Measurements from ENCODE around the gene APOL1.
"Not testable (repeated sequence)": the region's sequence is repeated elsewhere in the genome, so short reads cannot be mapped to it uniquely, and the experiment has no call there.

The APOL1 gene, protein sequence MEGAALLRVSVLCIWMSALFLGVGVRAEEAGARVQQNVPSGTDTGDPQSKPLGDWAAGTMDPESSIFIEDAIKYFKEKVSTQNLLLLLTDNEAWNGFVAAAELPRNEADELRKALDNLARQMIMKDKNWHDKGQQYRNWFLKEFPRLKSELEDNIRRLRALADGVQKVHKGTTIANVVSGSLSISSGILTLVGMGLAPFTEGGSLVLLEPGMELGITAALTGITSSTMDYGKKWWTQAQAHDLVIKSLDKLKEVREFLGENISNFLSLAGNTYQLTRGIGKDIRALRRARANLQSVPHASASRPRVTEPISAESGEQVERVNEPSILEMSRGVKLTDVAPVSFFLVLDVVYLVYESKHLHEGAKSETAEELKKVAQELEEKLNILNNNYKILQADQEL

DNA sequence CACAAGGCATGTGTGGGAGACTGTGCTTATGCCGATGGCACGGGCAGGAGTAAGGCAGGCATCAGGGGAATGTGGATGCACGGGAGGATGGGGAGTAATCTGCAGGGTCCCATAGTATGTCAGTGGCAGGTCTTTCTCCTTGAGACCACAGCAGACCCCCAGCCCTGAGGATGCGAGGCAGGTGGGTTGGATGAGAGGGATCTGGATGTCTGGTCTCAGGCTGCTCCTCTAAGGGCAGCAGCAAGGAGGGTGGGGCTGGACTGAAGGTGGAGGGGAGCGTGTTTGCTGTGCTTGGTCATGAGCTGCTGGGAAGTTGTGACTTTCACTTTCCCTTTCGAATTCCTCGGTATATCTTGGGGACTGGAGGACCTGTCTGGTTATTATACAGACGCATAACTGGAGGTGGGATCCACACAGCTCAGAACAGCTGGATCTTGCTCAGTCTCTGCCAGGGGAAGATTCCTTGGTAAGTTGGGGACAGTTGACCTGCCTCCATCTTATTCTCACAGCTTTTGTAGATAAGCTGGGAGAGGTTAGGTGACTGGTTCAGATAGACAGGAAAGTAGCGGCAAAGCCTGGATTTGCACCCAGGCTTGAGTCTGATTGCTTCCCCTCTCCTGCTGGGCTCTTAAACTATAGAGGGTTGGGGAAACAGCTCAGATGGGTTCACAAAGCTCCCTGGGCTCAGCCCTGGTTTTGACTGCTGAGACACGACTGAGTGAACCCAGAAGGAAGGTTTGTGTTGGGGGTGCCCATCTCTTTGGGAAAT lies at the start of gene APOL1:
APOL1 (plus strand) TSS at position 380 of the 769 bp plus-strand sequence. CDS start 1,823 bp downstream, outside the sequence.
- no peak for DNase-seq

DNA sequence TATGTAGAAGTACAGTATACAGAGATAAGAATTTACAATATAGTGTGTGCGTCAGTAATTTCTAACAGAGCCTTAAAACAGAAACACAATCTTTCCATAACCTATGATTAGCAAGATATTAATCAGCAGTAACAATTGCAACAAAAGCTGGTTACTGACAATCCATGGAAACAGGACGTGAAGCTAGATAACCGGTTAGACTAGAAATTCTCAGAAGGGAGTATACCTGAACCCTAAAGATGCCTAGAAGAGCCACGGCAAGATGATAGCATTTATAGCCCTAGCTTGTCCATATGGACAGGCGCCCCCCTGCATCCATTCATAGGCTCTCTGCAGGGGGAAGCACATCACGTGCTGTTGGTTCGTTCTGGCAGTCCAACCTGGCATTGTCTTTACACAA lies 49.5 kb upstream of the APOL1 start:
- not testable (repeated sequence) for DNase-seq

DNA sequence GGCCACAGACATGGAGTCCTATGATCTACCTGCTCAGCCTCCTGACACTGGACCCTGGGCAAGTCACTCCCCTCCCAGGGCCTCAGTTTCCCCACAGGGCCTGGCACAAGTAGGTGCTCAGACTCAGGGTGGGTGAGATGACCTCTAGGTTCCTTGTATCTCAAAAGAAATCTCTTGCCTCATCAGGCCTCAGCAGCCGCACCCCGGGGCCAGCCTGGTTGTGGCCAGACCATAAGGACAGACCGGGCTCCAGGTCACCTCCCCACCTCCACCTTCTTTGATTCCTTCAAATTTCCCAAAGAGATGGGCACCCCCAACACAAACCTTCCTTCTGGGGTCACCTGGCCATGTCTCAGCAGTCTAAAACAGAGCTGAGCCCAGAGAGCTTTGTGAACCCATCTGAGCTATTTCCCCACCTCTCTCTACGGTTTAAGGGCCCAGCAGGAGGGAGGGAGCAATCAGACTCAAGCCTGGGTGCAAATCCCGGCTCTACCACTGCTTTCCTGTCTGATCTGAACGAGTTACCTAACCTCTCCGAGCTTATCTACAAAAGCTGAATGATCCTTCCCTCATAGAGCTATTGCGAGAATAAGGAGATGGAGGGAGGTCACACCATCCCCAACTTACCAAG lies 48.8 kb upstream of the APOL1 start:
- DNase-seq = no peak

DNA sequence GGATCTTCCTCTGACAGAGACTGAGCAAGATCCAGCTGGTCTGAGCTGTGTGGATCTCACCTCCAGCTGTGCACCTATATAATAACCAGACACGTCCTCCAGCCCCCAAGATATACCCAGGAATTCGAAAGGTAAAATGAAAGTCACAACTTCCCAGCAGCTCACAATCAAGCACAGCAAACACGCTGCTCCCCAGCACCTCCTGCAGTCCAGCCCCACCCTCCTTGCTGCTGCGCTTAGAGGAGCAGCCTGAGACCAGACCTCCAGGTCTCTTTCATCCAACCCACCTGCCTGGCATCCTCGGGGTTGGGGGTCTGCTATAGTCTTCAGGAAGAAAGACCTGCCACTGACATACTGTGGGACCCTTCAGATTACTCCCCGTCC lies 48.3 kb upstream of the APOL1 start:
- no peak for DNase-seq

DNA sequence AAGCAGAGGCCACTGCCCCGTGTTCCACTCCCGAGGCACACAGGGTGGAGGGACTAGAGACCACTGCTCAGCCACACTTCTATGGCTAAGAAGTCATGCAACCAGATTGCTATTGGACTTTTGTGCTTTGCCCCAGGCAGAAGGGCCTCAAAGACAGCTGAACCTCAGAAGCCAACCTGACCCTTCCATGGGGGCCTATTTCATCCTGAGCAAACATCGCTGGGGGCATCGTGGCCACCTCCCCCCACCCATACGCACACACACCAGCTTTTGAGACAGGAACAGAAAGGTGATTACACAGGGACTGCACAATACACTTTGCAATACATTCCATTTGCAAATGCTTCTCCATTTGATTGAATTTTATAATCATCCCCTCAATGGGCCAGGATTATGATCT lies 47.4 kb upstream of the APOL1 start:
- DNase-seq = not testable (repeated sequence)

DNA sequence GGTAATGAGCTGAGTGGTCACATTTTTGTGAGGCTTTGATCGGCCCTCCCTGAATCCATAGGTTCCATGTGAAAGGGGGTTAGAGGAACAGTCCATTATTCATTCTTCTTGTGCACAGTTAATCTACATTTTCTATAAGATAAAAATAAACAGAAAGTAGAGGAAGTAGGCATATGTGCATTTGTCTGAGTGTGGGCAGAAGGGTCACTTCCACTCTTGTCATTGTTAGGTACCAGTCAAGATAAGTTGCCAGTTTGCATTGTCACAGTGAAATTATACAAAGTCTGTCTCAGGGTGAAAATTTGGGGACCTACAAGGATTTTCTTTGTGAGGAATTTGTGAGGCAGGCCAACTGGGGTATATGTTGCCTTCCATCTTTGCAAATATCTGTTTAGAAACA lies 46.7 kb upstream of the APOL1 start:
- DNase-seq = no peak

DNA sequence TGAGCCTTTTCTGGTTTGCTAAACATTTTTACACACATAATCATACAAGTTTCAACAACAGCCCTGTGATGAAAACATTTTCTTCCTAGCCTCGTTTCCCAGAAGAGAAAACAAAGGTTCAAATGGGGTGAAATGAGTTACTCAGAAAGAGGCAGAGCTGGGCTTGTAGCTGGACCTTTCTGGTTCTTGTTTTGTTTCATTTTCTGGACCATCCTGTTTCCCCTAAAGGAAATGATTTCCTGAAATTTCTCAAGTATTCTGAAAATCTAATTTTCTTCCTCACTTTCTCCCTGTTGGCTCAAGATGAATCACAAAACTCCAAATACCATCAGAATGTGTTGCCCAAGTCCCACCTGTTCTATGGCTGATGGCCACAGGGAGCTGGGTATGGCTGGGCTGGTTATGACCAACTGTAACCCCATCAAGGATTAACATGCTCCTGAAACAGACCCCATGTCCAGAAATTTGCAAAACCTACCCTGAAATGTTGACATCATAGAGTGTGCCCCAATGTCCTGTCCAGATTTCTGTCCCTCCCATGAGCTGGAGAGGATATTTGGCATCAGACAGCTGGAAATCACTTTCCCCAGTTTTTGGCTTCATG lies 44.7 kb upstream of the APOL1 start:
- no peak for DNase-seq

DNA sequence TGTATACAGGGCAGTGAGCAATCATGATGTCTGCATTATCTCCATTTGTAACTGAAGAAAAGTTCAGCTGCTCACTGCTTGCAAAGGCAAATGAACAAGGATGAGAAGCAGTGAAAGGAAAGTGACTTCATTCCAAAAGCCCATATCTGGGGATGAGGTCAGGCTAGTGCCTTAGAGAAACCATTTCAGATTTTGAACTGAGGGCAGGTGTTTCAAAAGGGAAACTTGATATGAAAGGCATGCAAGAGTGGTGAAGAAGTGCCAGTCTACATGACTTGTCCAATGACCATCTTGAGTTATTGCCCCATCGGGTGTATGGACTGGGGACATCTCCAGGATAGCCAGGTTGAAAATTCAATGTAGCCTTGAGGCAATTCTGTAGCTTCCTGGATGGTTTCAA lies 44.0 kb upstream of the APOL1 start:
- no peak for DNase-seq

DNA sequence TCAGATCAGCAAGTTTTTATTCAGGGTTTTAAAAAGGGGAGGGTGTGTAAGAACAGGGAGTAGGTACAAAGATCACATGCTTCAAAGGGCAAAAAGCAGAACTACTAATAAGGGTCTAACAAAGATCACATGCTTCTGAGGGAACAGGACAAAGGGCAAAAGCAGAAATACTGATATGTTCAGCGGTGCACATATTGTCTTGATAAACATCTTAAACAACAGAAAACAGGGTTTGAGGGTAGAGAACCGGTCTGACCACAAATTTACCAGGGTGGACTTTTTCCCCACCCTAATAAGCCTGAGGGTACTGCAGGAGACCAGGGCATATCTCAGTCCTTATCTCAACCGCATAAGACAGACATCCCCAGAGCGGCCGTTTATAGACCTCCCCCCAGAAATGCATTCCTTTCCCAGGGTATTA lies 43.4 kb upstream of the APOL1 start:
- not testable (repeated sequence) for DNase-seq

DNA sequence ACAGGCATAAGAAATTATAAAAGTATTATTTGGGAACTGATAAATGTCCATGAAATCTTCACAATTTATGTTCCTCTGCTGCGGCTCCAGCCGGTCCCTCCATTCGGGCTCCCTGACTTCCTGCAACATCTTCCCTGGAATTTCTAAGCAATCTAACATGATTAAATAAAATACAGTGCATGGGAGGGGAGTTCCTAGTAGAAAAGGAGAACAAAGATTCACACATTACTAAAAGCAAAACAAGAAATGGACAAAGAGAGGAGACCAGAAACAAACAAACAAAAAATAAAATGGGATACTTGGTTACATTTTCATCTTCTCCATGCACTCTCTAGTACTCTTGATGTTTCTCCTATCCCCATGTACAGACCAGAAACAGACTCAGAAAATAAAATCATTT lies 42.7 kb upstream of the APOL1 start:
- DNase-seq = no peak

DNA sequence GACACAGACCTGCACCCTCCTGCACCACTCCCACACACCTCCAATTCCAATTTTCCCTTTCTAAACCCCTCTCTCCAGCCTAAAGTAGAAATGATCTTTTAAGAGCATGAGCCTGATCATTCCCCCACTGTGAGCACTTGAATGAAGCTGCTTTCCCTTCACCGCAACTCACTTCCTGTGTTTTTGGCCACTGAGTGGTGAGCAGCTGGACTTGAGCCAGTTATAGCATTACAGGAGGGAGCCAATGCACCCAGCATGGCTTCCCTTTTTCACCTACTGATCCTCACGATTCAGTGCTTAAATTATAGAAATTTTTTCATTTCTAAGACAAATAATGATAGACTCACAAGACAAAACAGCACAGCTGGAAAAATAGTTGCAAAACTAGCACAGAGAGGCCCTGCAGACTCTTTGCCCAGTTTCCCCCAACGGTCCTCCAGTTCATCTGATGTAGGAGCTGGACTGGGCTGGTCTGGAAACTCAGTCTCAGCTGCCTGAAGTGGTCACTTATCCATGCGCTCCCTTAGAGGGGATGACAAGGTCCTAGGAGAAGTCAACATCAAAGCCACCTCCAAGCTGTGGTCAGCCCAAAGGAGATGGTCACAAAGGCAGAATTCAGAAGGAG lies 41.6 kb upstream of the APOL1 start:
- no peak for DNase-seq

DNA sequence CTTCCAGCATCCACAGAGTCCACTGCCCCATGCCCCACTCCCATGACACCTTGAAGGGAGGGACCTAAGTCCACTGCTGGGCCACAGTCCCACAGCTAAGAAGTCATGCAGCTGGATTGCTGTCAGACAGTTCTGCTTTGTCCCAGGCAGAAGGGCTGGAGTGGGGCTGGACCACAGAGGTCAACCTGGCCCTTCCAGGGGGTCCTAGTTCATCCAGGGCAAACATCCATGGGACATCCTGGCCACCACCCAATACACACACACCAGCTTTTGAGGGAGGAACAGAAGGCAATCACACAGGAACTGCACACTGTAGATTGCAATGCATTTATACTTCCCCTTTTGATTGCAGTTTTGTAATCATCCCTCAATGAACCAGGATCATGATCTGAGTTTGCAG lies 40.0 kb upstream of the APOL1 start:
- no peak for DNase-seq

DNA sequence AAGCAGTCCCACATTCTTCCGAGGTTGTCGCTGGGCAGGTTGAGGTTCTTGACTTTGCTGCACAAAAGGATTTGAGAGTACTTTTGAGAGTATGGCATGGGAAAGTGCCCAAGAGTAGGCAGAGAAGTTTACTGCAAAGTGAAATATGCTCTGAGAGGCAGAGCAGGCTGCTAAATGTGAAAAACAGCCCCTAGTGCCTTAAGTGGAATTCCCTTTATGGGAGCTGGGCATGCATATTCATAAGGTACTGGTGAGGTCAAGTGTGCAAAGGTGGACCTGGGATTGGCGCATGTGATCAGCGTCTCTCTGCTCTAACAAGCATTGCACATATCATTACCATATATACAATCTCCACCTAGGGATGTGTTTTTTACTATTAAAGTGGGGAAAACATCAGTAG lies 39.3 kb upstream of the APOL1 start:
- no peak for DNase-seq

DNA sequence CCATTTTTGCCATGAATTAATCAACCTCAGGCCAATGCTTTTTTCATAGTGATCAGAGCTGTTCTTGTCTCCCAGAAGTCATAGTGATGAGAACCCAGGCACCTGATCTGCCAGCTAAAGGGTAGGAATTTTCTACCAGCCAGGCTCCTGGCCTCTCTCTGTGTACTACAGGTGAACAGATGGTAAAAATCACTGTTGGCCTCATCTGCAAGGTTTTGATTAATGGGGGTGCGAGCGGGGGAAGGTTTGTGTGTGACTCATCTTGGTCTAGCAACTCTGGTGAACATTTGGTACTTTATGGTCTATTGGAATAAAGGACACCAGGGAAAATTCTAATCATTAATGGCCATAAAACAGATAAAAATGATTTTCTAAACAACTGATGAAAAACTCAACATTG lies 37.0 kb upstream of the APOL1 start:
- DNase-seq = no peak

DNA sequence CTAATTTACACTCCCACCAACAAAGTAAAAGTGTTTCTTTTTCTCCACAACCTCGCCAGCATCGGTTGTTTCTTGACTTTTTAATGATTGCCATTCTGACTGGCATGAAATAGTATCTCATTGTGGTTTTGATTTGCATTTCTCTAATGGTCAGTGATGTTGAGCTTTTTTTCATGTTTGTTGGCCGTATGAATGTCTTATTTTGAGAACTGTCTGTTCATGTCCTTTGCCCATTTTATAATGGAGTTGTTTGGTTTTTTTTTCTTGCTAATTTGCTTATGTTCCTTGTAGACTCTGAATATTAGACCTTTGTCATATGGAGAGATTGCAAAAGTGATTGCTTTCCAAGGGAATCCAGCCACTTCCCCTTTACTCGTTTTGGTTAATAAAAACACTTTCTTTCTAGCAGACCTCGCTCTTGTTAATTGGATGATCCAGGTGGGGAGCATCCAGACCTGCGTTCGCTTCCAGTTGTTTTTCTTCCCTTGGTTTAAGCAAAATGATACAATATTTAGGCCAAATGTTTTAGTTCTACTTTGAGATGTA lies 34.2 kb upstream of the APOL1 start:
- DNase-seq = no peak

DNA sequence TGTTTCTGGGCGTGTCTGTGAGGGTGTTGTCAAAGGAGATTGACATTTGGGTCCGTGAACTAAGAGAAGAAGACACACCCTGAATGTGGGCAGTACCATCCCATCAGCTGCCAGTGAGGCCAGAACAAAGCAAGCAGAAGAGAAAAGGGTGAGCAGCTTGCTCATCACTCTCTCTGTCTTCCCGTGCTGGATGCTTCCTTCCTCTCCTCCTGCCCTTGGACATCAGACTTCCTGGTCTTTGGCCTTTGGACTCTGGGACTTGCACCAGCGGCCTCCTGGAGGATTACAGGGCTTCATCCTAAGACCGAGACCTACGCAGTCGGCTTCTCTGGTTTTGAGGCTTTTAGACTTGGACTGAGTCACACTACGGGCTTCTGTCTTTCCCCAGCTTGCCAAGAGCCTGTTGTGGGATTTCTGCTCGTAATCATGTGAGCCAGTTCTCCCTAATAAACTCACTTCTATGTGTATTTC lies 32.4 kb upstream of the APOL1 start:
- DNase-seq = peak; percentile 68

DNA sequence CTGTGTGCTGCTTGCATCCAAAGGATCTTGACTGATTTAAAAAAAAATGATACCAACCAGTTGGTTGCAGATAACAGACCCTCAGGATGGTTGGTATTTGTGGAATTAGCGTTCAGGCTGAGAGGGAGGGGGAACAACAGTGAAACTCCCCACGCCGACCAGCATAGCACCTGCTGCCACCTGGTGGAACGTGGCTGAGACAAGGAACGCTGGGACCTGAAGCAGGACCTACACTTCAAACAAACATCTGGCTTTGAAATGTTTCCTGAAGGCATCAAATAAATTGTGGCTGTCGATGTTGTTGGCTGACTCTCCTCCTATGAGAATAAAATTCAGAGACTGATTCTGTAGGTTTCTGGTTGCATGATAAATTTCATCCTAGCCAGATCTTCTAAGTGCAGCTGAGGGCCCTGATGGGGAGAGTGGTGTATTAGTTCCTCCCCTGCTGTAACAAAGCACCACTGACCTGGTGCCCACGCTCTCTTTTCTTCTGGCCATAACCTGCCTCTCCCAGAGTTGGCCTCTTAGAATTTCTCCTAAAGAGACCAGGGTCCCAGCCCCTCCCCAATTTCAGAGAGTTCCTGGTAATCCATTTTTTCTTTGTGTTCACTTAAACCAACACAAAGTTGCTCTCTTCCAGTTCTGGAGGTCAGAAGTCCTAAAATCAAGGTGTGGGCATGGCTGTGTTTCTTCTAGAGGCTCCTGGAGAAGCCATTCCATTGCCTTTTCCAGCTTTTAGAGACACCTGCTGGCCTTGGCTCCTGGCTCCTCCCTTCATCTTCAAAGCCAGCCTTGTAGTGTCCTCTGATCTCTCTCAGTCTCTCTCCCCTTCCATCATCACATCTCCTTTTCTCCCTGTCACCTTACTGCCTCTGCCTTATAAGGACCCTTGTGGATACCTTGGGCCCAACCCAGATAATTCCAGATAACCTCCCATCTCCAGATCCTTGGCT lies 30.9 kb upstream of the APOL1 start:
- DNase-seq = peak; percentile 53

DNA sequence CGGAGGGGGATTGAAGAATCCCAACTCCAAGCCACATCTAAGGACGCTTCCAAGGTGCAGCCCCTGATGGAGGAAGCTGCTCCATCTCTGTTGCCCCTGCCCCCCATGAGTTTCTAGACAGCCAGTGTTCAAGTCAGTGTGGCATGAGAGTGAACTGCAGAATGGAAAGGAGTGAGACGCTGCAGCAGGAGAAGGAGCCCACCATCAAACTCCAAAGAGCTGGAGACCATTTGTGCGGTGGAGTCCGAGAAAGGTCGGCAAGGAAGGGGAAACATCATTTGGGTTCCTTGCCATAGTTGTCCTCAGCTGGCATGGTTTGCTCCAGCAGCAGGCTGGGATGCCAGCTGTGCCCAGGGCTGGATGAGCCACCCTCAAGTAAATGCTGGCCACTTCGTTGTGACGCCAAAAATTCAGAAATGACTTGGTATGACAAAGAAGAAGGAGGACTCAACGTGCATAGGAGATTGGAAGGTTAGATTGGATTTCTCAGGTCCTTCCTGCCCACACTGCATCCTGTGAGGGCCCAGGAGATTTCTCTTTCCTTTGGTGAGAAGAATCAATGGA lies 30.0 kb upstream of the APOL1 start:
- DNase-seq = no peak

DNA sequence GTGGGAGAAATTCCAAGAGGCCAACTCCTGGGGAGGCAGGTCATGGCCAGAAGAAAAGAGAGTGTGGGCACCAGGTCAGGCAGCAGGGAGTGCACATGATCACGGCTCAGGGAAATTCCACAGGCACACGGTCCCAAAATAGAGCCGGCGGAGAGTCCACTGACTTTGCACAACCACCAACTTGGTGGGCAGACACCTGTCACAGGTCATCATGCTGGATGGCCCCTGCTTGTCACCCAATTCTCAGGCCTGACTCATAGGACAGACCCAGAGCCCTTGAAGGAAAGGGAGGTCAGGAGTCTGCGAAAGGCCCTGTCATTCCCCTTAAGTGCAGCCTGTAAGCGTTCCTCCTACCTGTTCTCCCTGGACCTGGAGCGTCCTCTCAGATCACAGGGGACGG lies 29.4 kb upstream of the APOL1 start:
- DNase-seq = no peak

DNA sequence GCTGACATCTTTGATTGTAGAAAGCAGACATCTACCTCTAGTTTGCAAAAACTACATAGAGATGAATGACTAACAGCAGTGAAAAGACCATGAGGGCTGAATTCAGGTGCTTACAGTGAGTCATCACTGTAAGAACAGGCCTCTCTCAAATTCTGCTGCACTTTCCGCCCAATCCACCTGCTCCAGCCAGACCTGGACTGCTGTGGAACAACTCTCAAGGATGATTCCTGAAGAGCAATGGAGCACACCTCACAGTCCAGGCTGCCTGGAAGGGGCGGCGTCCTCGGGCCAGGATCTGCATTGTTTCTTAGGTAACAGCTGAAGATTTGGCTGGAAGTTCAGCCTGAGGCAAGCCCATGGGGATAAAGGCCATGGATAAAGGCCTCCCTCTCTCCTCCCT lies 28.7 kb upstream of the APOL1 start:
- DNase-seq = no peak
